Astrocyte (in vitro differentiated cells and primary cell): ENCODE results near the gene TGFBRAP1. TPM values are rescaled to one million over a fixed set of nuclear protein-coding genes. Genes with fewer than 3 reads are reported as not detected.
A peak's percentile ranks its signal among the peaks of the same experiment; 100 is the strongest.

Experiments used
- DNase-seq: peaks from one replicate; pipeline ENCODE4 v3.0.0-alpha.2; 2010; ENCODE audit warnings: low read depth
- FAIRE-seq: peaks from 2 replicates; lab custom pipeline; 2011; peaks lifted over from hg19 to GRCh38; lab: Jason Lieb, UNC
- H2AFZ ChIP-seq: 2 replicates; pipeline ENCODE4 v1.6.0; 2012; ENCODE audit warnings: low read depth, low read length, inconsistent platforms
- H3K27ac ChIP-seq: 2 replicates; pipeline ENCODE4 v1.5.1; 2011; ENCODE audit warnings: low read depth, low read length, inconsistent platforms
- H3K27me3 ChIP-seq: 2 replicates; pipeline ENCODE4 v1.6.0; 2011; ENCODE audit warnings: low read length, inconsistent platforms; ENCODE audit not compliant: insufficient read depth
- H3K36me3 ChIP-seq: 2 replicates; pipeline ENCODE4 v1.5.1; 2011; ENCODE audit warnings: low read length, inconsistent platforms; ENCODE audit not compliant: insufficient read depth
- H3K4me1 ChIP-seq: 2 replicates; pipeline ENCODE4 v1.5.1; 2011; ENCODE audit warnings: low read length, inconsistent platforms; ENCODE audit not compliant: insufficient read depth
- H3K4me2 ChIP-seq: 2 replicates; pipeline ENCODE4 v1.6.0; 2012; ENCODE audit warnings: low read length, inconsistent platforms
- H3K4me3 ChIP-seq: 2 replicates; pipeline ENCODE4 v1.5.1; 2011; ENCODE audit warnings: low read depth, mild to moderate bottlenecking, low read length, inconsistent platforms; ENCODE audit not compliant: insufficient read depth
- H3K79me2 ChIP-seq: 2 replicates; pipeline ENCODE4 v1.6.0; 2012; ENCODE audit warnings: mild to moderate bottlenecking, low read length, inconsistent platforms; ENCODE audit not compliant: insufficient read depth
- H3K9ac ChIP-seq: 2 replicates; pipeline ENCODE4 v1.6.0; 2012; ENCODE audit warnings: mild to moderate bottlenecking, low read length, inconsistent platforms
- H3K9me3 ChIP-seq: 2 replicates; pipeline ENCODE4 v1.5.1; 2012; ENCODE audit warnings: low read depth, mild to moderate bottlenecking, low read length, inconsistent platforms; ENCODE audit not compliant: insufficient read depth
- H4K20me1 ChIP-seq: 2 replicates; pipeline ENCODE4 v1.6.0; 2012; ENCODE audit warnings: low read length, inconsistent platforms; ENCODE audit not compliant: insufficient read depth
- H3K27ac Mint-ChIP-seq: one replicate; pipeline ENCODE4 v1.8.0; 2021; ENCODE audit warnings: mild to moderate bottlenecking, mixed read lengths; ENCODE audit not compliant: unreplicated experiment
- H3K27me3 Mint-ChIP-seq: one replicate; pipeline ENCODE4 v1.8.0; 2021; ENCODE audit warnings: low read depth, mixed read lengths; ENCODE audit not compliant: unreplicated experiment
- H3K36me3 Mint-ChIP-seq: one replicate; pipeline ENCODE4 v1.8.0; 2021; ENCODE audit warnings: low read depth, mixed read lengths; ENCODE audit not compliant: unreplicated experiment
- H3K4me1 Mint-ChIP-seq: one replicate; pipeline ENCODE4 v1.8.0; 2021; ENCODE audit warnings: low read depth, mixed read lengths; ENCODE audit not compliant: unreplicated experiment
- H3K4me3 Mint-ChIP-seq: one replicate; pipeline ENCODE4 v1.8.0; 2021; ENCODE audit warnings: mild to moderate bottlenecking, moderate library complexity, mixed read lengths; ENCODE audit not compliant: unreplicated experiment
- H3K9me3 Mint-ChIP-seq: one replicate; pipeline ENCODE4 v1.8.0; 2021; ENCODE audit warnings: mild to moderate bottlenecking, mixed read lengths; ENCODE audit not compliant: unreplicated experiment
- EZH2 ChIP-seq: IDR thresholded peaks from 2 replicates; pipeline ENCODE4 v1.6.1; 2012; ENCODE audit warnings: mild to moderate bottlenecking, low read length, inconsistent platforms; ENCODE audit not compliant: insufficient read depth
- total RNA-seq: library from RNA; stranded (reverse); gene quantifications from 2 replicates; pipeline ENCODE4 v1.2.1, GENCODE V29; 2021
- TF ChIP-seq, protein P1 (sequence below): IDR thresholded peaks from 2 replicates; pipeline ENCODE4 v1.5.1; 2011; ENCODE audit warnings: low read depth, mild to moderate bottlenecking, inconsistent platforms, low read length, moderate library complexity; ENCODE audit not compliant: insufficient read depth

Gene TGFBRAP1
- total RNA-seq, 1 donor from 2014 or later = 25.1 TPM

DNA sequence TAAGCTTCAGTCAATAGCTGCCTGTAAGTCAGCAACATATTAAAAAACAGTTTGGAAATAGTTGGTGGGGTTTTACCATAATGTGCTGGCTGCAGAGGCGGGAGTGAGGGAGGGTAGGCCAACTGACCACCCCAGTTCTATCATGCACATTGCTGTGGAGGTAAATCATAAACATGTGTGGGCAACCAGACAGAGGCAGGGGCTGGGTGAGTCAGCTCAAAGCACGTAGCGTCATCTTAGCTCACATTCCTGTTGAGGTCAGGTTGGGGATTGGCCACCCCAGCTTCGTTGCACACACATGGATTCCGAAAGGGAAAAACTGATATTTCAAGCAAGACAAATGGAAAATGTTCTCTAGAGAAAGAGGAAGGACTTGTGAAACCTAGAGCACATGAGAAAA, 68.5 kb downstream of the TGFBRAP1 start:
- peak; percentile 73 for FAIRE-seq
- Mint-ChIP-seq H3K36me3 (peaks cover 19% of the 10 kb centered on the region), H3K4me1 (peaks cover 57% of the 10 kb centered on the region), H3K9me3 (peaks cover 13% of the 10 kb centered on the region), H3K4me3 (peak overlapping the region; percentile 47), H3K27me3 (no peaks in the 10 kb centered on the region), H3K27ac (peak overlapping the region; percentile 98)
- Histone ChIP-seq H4K20me1 (no peaks in the 10 kb centered on the region), H3K4me1 (peaks cover 15% of the 10 kb centered on the region), H3K27ac (peak overlapping the region; percentile 84), H3K4me3 (no peak overlapping the region), H3K4me2 (peak overlapping the region; percentile 63), H3K9ac (peak overlapping the region; percentile 11), H3K79me2 (no peaks in the 10 kb centered on the region), H3K27me3 (no peaks in the 10 kb centered on the region), H3K9me3 (no peaks in the 10 kb centered on the region), H2AFZ (peak overlapping the region; percentile 25), H3K36me3 (no peaks in the 10 kb centered on the region)
- TF ChIP-seq, protein P1, sequence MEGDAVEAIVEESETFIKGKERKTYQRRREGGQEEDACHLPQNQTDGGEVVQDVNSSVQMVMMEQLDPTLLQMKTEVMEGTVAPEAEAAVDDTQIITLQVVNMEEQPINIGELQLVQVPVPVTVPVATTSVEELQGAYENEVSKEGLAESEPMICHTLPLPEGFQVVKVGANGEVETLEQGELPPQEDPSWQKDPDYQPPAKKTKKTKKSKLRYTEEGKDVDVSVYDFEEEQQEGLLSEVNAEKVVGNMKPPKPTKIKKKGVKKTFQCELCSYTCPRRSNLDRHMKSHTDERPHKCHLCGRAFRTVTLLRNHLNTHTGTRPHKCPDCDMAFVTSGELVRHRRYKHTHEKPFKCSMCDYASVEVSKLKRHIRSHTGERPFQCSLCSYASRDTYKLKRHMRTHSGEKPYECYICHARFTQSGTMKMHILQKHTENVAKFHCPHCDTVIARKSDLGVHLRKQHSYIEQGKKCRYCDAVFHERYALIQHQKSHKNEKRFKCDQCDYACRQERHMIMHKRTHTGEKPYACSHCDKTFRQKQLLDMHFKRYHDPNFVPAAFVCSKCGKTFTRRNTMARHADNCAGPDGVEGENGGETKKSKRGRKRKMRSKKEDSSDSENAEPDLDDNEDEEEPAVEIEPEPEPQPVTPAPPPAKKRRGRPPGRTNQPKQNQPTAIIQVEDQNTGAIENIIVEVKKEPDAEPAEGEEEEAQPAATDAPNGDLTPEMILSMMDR = no peak
- TF ChIP-seq EZH2 = no peak
- DNase-seq = peak; percentile 99

DNA sequence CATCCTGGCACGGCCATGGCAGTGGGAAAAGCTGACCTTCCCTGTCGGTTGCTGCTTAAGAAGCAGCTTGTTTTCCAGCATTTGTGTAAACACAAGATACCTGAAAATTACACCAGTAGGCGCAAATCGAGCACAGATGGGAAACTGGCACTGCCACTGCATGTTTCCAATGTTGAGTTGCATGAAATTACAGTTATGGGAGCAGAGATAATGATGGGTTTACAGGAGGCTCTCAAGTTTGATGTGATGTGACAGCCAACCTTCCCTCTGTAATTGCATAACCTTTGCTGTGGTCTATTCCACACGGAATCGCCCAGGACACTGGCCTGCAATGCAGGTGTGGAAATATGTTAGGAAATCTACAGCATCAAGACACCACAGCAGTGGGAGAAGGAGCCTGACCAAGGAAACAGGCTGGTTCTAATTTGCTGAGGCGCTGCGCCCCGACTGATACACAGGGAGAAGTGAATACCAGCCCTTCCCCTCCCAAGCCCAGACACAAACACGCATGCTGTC, 70.6 kb downstream of the TGFBRAP1 start:
- Histone ChIP-seq H3K36me3 (no peaks in the 10 kb centered on the region), H3K4me1 (peaks cover 15% of the 10 kb centered on the region), H3K9ac (no peak overlapping the region), H3K79me2 (no peaks in the 10 kb centered on the region), H3K27me3 (no peaks in the 10 kb centered on the region), H4K20me1 (no peaks in the 10 kb centered on the region), H3K4me2 (no peak overlapping the region), H3K9me3 (no peaks in the 10 kb centered on the region), H3K4me3 (no peak overlapping the region), H2AFZ (no peak overlapping the region), H3K27ac (no peak overlapping the region)
- Mint-ChIP-seq H3K36me3 (peaks cover 10% of the 10 kb centered on the region), H3K4me3 (no peak overlapping the region), H3K9me3 (peaks cover 18% of the 10 kb centered on the region), H3K27me3 (no peaks in the 10 kb centered on the region), H3K4me1 (peaks cover 60% of the 10 kb centered on the region), H3K27ac (peak overlapping the region; percentile 28)
- FAIRE-seq = no peak
- TF ChIP-seq EZH2 = no peak
- TF ChIP-seq, protein P1 = no peak
- DNase-seq = no peak

DNA sequence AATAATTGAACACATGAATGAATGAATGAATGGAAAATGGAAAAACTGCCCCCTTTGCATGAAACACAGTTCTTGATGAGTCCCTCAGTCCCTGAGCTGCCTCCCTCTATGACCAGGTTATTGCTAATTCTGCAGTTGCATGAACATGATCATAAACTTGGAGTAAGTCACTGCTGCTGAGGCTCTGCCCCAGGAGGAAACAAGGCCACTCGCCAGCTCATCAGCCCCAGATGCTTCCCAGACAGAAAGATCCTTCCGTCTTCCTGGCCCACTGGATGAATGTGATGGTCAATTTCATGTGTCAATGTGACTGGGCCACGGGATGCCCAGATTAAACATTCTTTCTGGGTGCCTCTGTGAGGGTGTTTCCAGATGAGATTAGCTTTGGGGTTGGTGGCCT, 71.6 kb downstream of the TGFBRAP1 start:
- H3K27me3 Mint-ChIP-seq = no peaks in the 10 kb centered on the region
- no peaks in the 10 kb centered on the region for H3K27me3 ChIP-seq
- H3K36me3 ChIP-seq = no peaks in the 10 kb centered on the region
- TF ChIP-seq, protein P1 = no peak
- TF ChIP-seq EZH2 = no peak
- no peak overlapping the region for H3K9ac ChIP-seq
- H3K4me3 ChIP-seq = no peak overlapping the region
- no peaks in the 10 kb centered on the region for H3K79me2 ChIP-seq
- H3K27ac ChIP-seq = no peak overlapping the region
- peaks cover 18% of the 10 kb centered on the region for H3K9me3 Mint-ChIP-seq
- H3K4me2 ChIP-seq = no peak overlapping the region
- no peaks in the 10 kb centered on the region for H4K20me1 ChIP-seq
- peaks cover 59% of the 10 kb centered on the region for H3K4me1 Mint-ChIP-seq
- H2AFZ ChIP-seq = no peak overlapping the region
- H3K9me3 ChIP-seq = no peaks in the 10 kb centered on the region
- FAIRE-seq = no peak
- no peak for DNase-seq
- peaks cover 10% of the 10 kb centered on the region for H3K36me3 Mint-ChIP-seq
- H3K27ac Mint-ChIP-seq = peak overlapping the region; percentile 37
- no peak overlapping the region for H3K4me3 Mint-ChIP-seq
- peaks cover 15% of the 10 kb centered on the region for H3K4me1 ChIP-seq
